Measurements from ENCODE around the gene LSM3. TPM values are rescaled to one million over a fixed set of nuclear protein-coding genes. Genes with fewer than 3 reads are reported as not detected.

LSM3 gene
- total RNA-seq, 1 donor: 5.1 TPM

GRCh38 chr3:14199641-14200040, 21.0 kb downstream of the LSM3 start:
- no peak overlapping the region for H3K4me3 ChIP-seq (ENCODE audit: insufficient read depth, low read length)
- H3K27me3 ChIP-seq (ENCODE audit: insufficient read depth, low read length): no peaks in the 10 kb centered on the region
- DNase-seq (ENCODE audit: insufficient read length, low spot score, missing footprints): no peak
- H3K27ac ChIP-seq (ENCODE audit: low read depth, low read length): no peak overlapping the region
- peaks cover 45% of the 10 kb centered on the region for H3K4me1 ChIP-seq (ENCODE audit: insufficient read depth, low read length)
- H2AFZ ChIP-seq (ENCODE audit: low read length): no peak overlapping the region
- H3K9me3 ChIP-seq (ENCODE audit: low read depth, low read length): no peaks in the 10 kb centered on the region
- H3K36me3 ChIP-seq (ENCODE audit: insufficient read depth, low read length): peaks cover 14% of the 10 kb centered on the region
- H3K79me2 ChIP-seq (ENCODE audit: insufficient read depth, low read length): peaks cover 10% of the 10 kb centered on the region
- TF ChIP-seq, protein P1, sequence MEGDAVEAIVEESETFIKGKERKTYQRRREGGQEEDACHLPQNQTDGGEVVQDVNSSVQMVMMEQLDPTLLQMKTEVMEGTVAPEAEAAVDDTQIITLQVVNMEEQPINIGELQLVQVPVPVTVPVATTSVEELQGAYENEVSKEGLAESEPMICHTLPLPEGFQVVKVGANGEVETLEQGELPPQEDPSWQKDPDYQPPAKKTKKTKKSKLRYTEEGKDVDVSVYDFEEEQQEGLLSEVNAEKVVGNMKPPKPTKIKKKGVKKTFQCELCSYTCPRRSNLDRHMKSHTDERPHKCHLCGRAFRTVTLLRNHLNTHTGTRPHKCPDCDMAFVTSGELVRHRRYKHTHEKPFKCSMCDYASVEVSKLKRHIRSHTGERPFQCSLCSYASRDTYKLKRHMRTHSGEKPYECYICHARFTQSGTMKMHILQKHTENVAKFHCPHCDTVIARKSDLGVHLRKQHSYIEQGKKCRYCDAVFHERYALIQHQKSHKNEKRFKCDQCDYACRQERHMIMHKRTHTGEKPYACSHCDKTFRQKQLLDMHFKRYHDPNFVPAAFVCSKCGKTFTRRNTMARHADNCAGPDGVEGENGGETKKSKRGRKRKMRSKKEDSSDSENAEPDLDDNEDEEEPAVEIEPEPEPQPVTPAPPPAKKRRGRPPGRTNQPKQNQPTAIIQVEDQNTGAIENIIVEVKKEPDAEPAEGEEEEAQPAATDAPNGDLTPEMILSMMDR (IDR thresholded peaks at IDR 0.05; ENCODE audit: extremely low read depth, low read depth, low read length): no peak
- H4K20me1 ChIP-seq (ENCODE audit: insufficient read depth, low read length): no peaks in the 10 kb centered on the region
- H3K4me2 ChIP-seq (ENCODE audit: insufficient read depth, low read length): no peak overlapping the region

DNA sequence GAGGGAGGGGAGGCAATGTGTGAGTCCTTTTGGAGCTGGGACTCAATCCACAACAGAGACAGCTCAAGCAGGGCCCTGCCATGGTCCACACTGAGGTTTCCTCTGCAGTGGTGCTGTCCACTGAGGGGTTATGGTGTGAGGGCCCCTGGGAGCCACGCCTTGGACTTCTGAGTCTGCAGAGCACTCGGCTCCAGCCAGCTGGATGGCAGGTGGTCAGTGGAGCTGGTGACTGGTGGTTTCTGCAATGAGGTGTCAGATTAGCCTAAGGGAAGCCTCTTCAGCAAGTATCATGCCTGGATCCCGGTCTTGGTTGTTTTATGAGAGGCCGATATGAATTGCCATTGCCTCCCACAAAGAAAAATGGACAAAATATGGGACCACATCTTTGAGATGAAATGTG, 21.7 kb downstream of the LSM3 start:
- TF ChIP-seq, protein P1 (IDR thresholded peaks at IDR 0.05; ENCODE audit: extremely low read depth, low read depth, low read length): no peak
- Histone ChIP-seq H3K4me3 (ENCODE audit: insufficient read depth, low read length) (no peak overlapping the region), H3K9me3 (ENCODE audit: low read depth, low read length) (no peaks in the 10 kb centered on the region), H3K27ac (ENCODE audit: low read depth, low read length) (no peak overlapping the region), H3K4me1 (ENCODE audit: insufficient read depth, low read length) (peaks cover 51% of the 10 kb centered on the region), H4K20me1 (ENCODE audit: insufficient read depth, low read length) (no peaks in the 10 kb centered on the region), H3K27me3 (ENCODE audit: insufficient read depth, low read length) (no peaks in the 10 kb centered on the region), H3K36me3 (ENCODE audit: insufficient read depth, low read length) (peaks cover 14% of the 10 kb centered on the region), H3K4me2 (ENCODE audit: insufficient read depth, low read length) (no peak overlapping the region), H3K79me2 (ENCODE audit: insufficient read depth, low read length) (peaks cover 7% of the 10 kb centered on the region), H2AFZ (ENCODE audit: low read length) (no peak overlapping the region)
- no peak for DNase-seq (ENCODE audit: insufficient read length, low spot score, missing footprints)

- peak; percentile 66 for DNase-seq (ENCODE audit: insufficient read length, low spot score, missing footprints)
- Histone ChIP-seq H3K4me2 (ENCODE audit: insufficient read depth, low read length) (no peak overlapping the region), H2AFZ (ENCODE audit: low read length) (no peak overlapping the region), H3K9me3 (ENCODE audit: low read depth, low read length) (no peaks in the 10 kb centered on the region), H3K27me3 (ENCODE audit: insufficient read depth, low read length) (no peaks in the 10 kb centered on the region), H3K36me3 (ENCODE audit: insufficient read depth, low read length) (peaks cover 14% of the 10 kb centered on the region), H3K79me2 (ENCODE audit: insufficient read depth, low read length) (peaks cover 4% of the 10 kb centered on the region), H4K20me1 (ENCODE audit: insufficient read depth, low read length) (no peaks in the 10 kb centered on the region), H3K27ac (ENCODE audit: low read depth, low read length) (no peak overlapping the region), H3K4me1 (ENCODE audit: insufficient read depth, low read length) (peaks cover 51% of the 10 kb centered on the region), H3K4me3 (ENCODE audit: insufficient read depth, low read length) (no peak overlapping the region)
- TF ChIP-seq, protein P1 (IDR thresholded peaks at IDR 0.05; ENCODE audit: extremely low read depth, low read depth, low read length): no peak
Observed at GRCh38 chr3:14200841-14201240, 22.2 kb downstream of the LSM3 start.

DNA sequence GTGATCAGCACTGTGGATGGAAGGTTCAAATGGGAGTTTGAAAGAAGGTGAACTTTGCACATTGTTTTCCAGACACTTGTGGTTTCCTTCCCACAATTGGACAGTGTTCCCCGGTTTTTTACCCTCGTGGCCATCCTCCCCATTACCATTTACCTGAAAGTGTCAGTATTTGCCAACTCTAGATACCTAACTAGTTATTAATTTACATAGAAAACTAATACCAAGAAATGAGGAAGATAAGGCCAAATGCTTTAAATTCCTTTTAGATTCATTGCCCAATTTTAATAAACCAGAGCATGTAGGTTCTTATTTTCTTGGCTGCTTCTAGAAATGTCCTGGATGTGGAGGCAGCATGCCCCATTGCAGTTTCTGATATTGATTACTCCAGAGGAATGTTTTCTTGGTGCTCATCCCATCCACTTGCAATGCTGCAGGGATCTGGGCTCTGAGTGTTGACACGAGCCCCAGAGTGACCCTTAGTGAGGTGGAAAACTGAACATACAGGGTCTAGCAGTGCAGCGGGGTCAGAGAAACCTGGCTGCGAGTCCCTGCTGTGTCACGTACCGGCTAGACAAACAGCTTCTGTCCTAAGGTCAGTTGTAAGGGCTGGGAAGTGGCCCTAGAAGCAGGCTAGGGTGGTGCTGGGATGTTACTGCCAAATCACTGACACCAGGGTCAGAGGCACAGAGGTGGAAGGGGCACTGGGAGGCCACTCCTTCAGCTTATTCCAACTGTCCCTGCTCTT, 23.5 kb downstream of the LSM3 start:
- Histone ChIP-seq H3K79me2 (ENCODE audit: insufficient read depth, low read length) (no peaks in the 10 kb centered on the region), H3K4me2 (ENCODE audit: insufficient read depth, low read length) (no peak overlapping the region), H3K36me3 (ENCODE audit: insufficient read depth, low read length) (peaks cover 8% of the 10 kb centered on the region), H3K4me3 (ENCODE audit: insufficient read depth, low read length) (no peak overlapping the region), H3K4me1 (ENCODE audit: insufficient read depth, low read length) (peaks cover 53% of the 10 kb centered on the region), H4K20me1 (ENCODE audit: insufficient read depth, low read length) (no peaks in the 10 kb centered on the region), H3K9me3 (ENCODE audit: low read depth, low read length) (no peaks in the 10 kb centered on the region), H2AFZ (ENCODE audit: low read length) (no peak overlapping the region), H3K27me3 (ENCODE audit: insufficient read depth, low read length) (no peaks in the 10 kb centered on the region), H3K27ac (ENCODE audit: low read depth, low read length) (peak overlapping the region; percentile 10)
- TF ChIP-seq, protein P1 (IDR thresholded peaks at IDR 0.05; ENCODE audit: extremely low read depth, low read depth, low read length): no peak
- DNase-seq (ENCODE audit: insufficient read length, low spot score, missing footprints): peak; percentile 45

All from osteoblast (primary cell).